HAP-1 (cell line): ENCODE measurements around the gene NRBP1.
"Not testable (repeated sequence)": the region's sequence is repeated elsewhere in the genome, so short reads cannot be mapped to it uniquely, and the experiment has no call there.

ENCODE experiments used
- DNase-seq, 2 experiments: peaks; one replicate each; pipeline ENCODE4 v3.0.0-alpha.2; 2016 to 2020; ENCODE audit warnings: low spot score in 2 of 2
- H3K27me3 ChIP-seq: fragments of 250-450 bp; sonication (Bioruptor Pico); 2 replicates; pipeline ENCODE4 v1.5.1; 2020; ENCODE audit warnings: low read depth, mild to moderate bottlenecking, moderate library complexity
- H3K36me3 ChIP-seq: fragments of 250-450 bp; sonication (Bioruptor Pico); replicated peaks from 2 replicates; pipeline ENCODE4 v1.5.1; 2020; ENCODE audit warnings: mild to moderate bottlenecking
- H3K4me1 ChIP-seq: fragments of 250-450 bp; sonication (Bioruptor Pico); 2 replicates; pipeline ENCODE4 v1.5.1; 2020; ENCODE audit warnings: mild to moderate bottlenecking
- H3K4me3 ChIP-seq: fragments of 250-450 bp; sonication (Bioruptor Pico); 2 replicates; pipeline ENCODE4 v1.5.1; 2020; ENCODE audit warnings: mild to moderate bottlenecking, moderate library complexity
- H3K9me3 ChIP-seq: fragments of 250-450 bp; sonication (Bioruptor Pico); 2 replicates; pipeline ENCODE4 v1.5.1; 2020; ENCODE audit warnings: mild to moderate bottlenecking, moderate library complexity
- in situ Hi-C: fragments of 300-500 bp; cut with MboI; formaldehyde crosslinking; loops from 3 replicates; pipeline ENCODE4 v1.14.3; 2020; ENCODE audit warnings: low sequenced_read_pairs, inconsistent platforms, mixed read lengths

NRBP1 gene

GRCh38 chr2:27408601-27409320 lies 19.7 kb upstream of the NRBP1 start:
- in situ Hi-C loops = no loop called here
- DNase-seq = peak; percentile 17 to 48
- Histone ChIP-seq H3K4me1 (peaks cover 22% of the 10 kb centered on the region), H3K9me3 (no peaks in the 10 kb centered on the region), H3K36me3 (peaks cover 29% of the 10 kb centered on the region), H3K27me3 (no peaks in the 10 kb centered on the region), H3K4me3 (peak overlapping the region; percentile 93)

GRCh38 chr2:27409321-27410073 lies 18.9 kb upstream of the NRBP1 start, which contains the start of gene PPM1G:
TSS of gene PPM1G (minus strand) at chr2:27409591. CDS start at chr2:27409422, 169 bp downstream.
- peaks cover 26% of the 10 kb centered on the region for H3K36me3 ChIP-seq
- no peaks in the 10 kb centered on the region for H3K27me3 ChIP-seq
- peak; percentile 91 to 97 for DNase-seq
- peaks cover 20% of the 10 kb centered on the region for H3K4me1 ChIP-seq
- in situ Hi-C loops = no loop called here
- H3K4me3 ChIP-seq = peak within 1 kb of the TSS; percentile 93
- no peaks in the 10 kb centered on the region for H3K9me3 ChIP-seq

GRCh38 chr2:27412419-27413152 lies 15.8 kb upstream of the NRBP1 start:
- H3K36me3 ChIP-seq = peaks cover 2% of the 10 kb centered on the region
- in situ Hi-C loops = no loop called here
- no peak for DNase-seq
- no peaks in the 10 kb centered on the region for H3K27me3 ChIP-seq
- H3K4me3 ChIP-seq = no peak overlapping the region
- H3K4me1 ChIP-seq = peaks cover 8% of the 10 kb centered on the region
- no peaks in the 10 kb centered on the region for H3K9me3 ChIP-seq

- DNase-seq = no peak
- no peaks in the 10 kb centered on the region for H3K27me3 ChIP-seq
- in situ Hi-C loops = no loop called here
- H3K36me3 ChIP-seq = no peaks in the 10 kb centered on the region
- H3K9me3 ChIP-seq = no peaks in the 10 kb centered on the region
- no peaks in the 10 kb centered on the region for H3K4me1 ChIP-seq
- H3K4me3 ChIP-seq = no peak overlapping the region
Observed at GRCh38 chr2:27416151-27416550, 12.3 kb upstream of the NRBP1 start.

GRCh38 chr2:27420996-27421395 lies 7.4 kb upstream of the NRBP1 start:
- in situ Hi-C loops = no loop called here
- Histone ChIP-seq H3K36me3 (no peaks in the 10 kb centered on the region), H3K9me3 (no peaks in the 10 kb centered on the region), H3K4me3 (no peak overlapping the region), H3K27me3 (no peaks in the 10 kb centered on the region), H3K4me1 (no peaks in the 10 kb centered on the region)
- DNase-seq = no peak

GRCh38 chr2:27421660-27422250 lies 6.7 kb upstream of the NRBP1 start:
- in situ Hi-C loops = no loop called here
- Histone ChIP-seq H3K27me3 (no peaks in the 10 kb centered on the region), H3K4me3 (no peak overlapping the region), H3K9me3 (no peaks in the 10 kb centered on the region), H3K4me1 (no peaks in the 10 kb centered on the region), H3K36me3 (no peaks in the 10 kb centered on the region)
- DNase-seq = no peak

- no peak for DNase-seq
- Histone ChIP-seq H3K4me3 (no peak overlapping the region), H3K4me1 (no peaks in the 10 kb centered on the region; the same call in 1 of the 2 replicates), H3K36me3 (no peaks in the 10 kb centered on the region), H3K27me3 (no peaks in the 10 kb centered on the region), H3K9me3 (no peaks in the 10 kb centered on the region)
- in situ Hi-C loops = no loop called here
Observed at GRCh38 chr2:27422958-27423357, 5.5 kb upstream of the NRBP1 start.

GRCh38 chr2:27425039-27425438 lies 3.4 kb upstream of the NRBP1 start:
- in situ Hi-C loops, DNase-seq, H3K36me3 ChIP-seq: not testable (repeated sequence)

GRCh38 chr2:27427863-27428212 lies 593 bp upstream of the NRBP1 start:
- H3K4me3 ChIP-seq = peak overlapping the region; percentile 99
- no peaks in the 10 kb centered on the region for H3K9me3 ChIP-seq
- in situ Hi-C loops = no loop called here
- no peaks in the 10 kb centered on the region; the same call in 1 of the 2 replicates for H3K36me3 ChIP-seq
- DNase-seq = no peak
- H3K4me1 ChIP-seq = peaks cover 12% of the 10 kb centered on the region
- H3K27me3 ChIP-seq = no peaks in the 10 kb centered on the region

More at GRCh38 chr2:27425039-27425438, 3.4 kb upstream of the NRBP1 start:
- not testable (repeated sequence) for H3K4me1 ChIP-seq, H3K4me3 ChIP-seq, H3K9me3 ChIP-seq, H3K27me3 ChIP-seq

GRCh38 chr2:27428978-27429541 lies 629 bp downstream of the NRBP1 start:
- Histone ChIP-seq H3K36me3 (peaks cover 11% of the 10 kb centered on the region), H3K4me1 (peaks cover 12% of the 10 kb centered on the region), H3K4me3 (peak overlapping the region; percentile 99), H3K9me3 (no peaks in the 10 kb centered on the region), H3K27me3 (no peaks in the 10 kb centered on the region)
- in situ Hi-C loops = no loop called here
- DNase-seq = peak; percentile 89 to 91

- Histone ChIP-seq H3K4me3 (no peak overlapping the region), H3K27me3 (no peaks in the 10 kb centered on the region), H3K36me3 (peaks cover 35% of the 10 kb centered on the region), H3K9me3 (no peaks in the 10 kb centered on the region), H3K4me1 (peaks cover 12% of the 10 kb centered on the region)
- in situ Hi-C loops = no loop called here
- DNase-seq = no peak
Observed at GRCh38 chr2:27431395-27431794, 3.0 kb downstream of the NRBP1 start.

- Histone ChIP-seq H3K27me3 (no peaks in the 10 kb centered on the region), H3K9me3 (no peaks in the 10 kb centered on the region), H3K4me1 (peaks cover 2% of the 10 kb centered on the region; the same call in 1 of the 2 replicates), H3K4me3 (no peak overlapping the region), H3K36me3 (peaks cover 54% of the 10 kb centered on the region)
- DNase-seq = no peak
- in situ Hi-C loops = no loop called here
Observed at GRCh38 chr2:27435628-27436027, 7.2 kb downstream of the NRBP1 start.

- no peak overlapping the region for H3K4me3 ChIP-seq
- H3K4me1 ChIP-seq = no peaks in the 10 kb centered on the region
- peaks cover 52% of the 10 kb centered on the region for H3K36me3 ChIP-seq
- no peak for DNase-seq
- H3K9me3 ChIP-seq = no peaks in the 10 kb centered on the region
- in situ Hi-C loops = no loop called here
- H3K27me3 ChIP-seq = no peaks in the 10 kb centered on the region
Observed at GRCh38 chr2:27441226-27441926, 12.9 kb downstream of the NRBP1 start.
